GM20431 (cell line): ENCODE measurements around the gene AGA.

Experiments used
- in situ Hi-C: fragments of 300-500 bp; cut with MseI, MboI; formaldehyde crosslinking; loops from one replicate; pipeline ENCODE4 v1.15.0; 2020; ENCODE audit warnings: low sequenced_read_pairs; ENCODE audit not compliant: unreplicated experiment

The AGA gene

GRCh38 chr4:177448850-177449249 lies 6.6 kb upstream of the AGA start:
- in situ Hi-C loops = no loop called here

GRCh38 chr4:177447417-177448004 lies 5.3 kb upstream of the AGA start:
- in situ Hi-C loops = no loop called here

DNA sequence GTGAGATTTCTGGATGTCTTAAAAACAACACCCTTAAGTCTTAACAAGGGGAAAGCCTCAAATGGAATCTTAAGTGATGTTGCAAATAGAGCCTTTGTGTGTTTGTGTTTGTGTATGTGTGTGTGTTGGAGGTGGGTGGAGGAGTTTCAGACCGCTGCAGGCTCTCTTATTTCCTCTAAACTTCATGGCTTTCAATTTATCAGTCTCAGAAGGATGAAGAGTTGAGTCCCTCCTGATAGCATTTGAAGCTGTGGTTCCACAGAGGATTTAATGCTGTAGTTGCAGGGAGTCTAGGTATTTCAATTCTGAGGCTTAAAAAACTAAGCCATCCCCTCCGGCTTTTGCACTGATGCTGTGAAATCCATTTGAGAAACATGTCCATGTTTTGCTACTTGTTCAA lies 4.3 kb upstream of the AGA start:
- in situ Hi-C loops = no loop called here

- in situ Hi-C loops = no loop called here
Observed at GRCh38 chr4:177444911-177445736, 2.9 kb upstream of the AGA start.

DNA sequence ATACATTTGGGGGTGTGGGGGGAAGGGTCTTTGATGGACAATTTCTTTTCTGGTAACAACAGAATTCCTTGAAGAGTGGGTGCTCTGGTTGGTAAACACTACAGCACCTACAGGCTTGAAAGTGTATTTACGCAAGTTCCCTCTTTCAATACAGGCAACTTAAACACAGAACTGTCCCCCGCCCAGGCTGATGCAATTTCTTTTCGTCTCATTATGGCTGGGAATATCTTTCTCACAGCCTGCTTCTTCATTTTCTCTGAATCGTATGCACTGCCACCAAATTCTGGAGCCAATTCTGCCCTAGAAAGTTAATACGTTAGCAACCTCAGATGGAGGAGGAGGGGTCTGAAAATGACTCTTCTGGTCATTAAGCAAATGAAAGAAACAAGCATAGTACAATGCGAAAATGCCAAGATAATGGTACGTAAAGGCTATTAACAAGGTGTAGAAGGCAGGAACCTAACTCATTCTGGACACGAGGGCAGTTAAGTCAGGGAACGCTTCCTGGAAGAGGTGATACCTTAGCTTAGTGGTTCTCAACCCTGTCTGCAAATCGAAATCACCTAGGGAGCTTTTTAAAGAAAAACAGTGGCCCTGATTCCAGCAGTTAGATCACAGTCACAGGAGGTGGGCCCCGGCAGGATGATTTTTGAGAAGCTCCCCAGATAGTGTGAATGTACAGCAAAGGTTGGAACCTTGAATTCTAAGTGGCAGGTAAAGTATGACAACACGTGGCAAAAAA lies 1.0 kb downstream of the AGA start:
- in situ Hi-C loops = no loop called here

- in situ Hi-C loops = no loop called here
Observed at GRCh38 chr4:177436456-177436855, 5.8 kb downstream of the AGA start.

DNA sequence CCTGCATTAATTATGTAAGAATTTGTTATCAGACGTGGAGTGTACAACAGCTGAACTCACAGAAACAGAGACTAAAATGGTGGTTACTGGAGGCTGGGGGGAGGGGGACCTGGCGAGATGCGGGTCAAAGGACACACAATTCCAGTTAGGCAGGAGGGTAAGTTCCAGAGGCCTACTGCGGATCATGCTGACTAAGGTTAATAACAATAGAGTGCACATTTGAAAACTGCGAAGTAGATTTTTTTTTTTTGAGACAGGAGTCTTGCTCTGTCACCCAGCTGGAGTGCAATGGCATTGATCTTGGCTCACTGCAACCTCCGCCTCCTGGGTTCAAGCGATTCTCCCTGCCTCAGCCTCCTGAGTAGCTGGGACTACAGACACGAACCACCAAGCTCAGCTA lies 7.6 kb downstream of the AGA start:
- in situ Hi-C loops = no loop called here

DNA sequence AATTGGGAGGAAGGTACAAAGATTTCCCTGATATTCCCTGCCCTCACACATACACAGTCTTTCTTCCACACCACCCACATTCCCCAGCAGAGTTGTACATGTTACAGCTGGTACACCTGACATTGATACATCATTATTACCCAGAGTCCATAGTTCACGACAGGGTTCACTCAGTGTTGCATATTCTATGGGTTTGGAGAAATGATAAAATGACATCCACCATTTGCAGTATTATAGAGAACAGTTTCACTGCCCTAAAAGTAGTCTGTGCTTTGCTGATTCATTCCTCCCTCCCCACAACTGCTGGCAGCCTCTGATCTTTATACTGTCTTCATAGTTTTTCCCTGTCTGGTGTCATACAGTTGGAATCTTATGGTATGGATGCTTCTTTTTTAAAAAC lies 15.0 kb downstream of the AGA start:
- in situ Hi-C loops = no loop called here

- in situ Hi-C loops = no loop called here
Observed at GRCh38 chr4:177419434-177419833, 22.8 kb downstream of the AGA start.

DNA sequence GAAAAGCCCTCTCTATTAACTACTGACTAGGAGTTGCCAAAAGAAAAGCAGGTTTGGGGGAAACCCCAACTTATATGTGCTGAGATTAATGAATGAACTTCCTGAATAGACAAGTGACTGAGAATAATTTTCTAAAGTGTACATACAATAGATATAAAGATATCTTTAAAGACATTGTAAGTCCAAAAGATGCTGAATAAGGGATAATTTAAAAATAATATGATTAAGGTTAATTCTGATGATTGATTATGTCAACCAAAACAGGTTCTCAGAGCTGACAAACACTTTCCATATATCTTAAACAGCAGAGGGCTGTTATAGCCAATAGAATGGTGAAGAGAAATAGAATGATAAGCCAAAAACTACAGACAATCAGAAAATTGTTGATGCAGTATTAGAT lies 28.6 kb downstream of the AGA start:
- in situ Hi-C loops = no loop called here

GRCh38 chr4:177413076-177413475 lies 29.2 kb downstream of the AGA start:
- in situ Hi-C loops = no loop called here

- in situ Hi-C loops = no loop called here
Observed at GRCh38 chr4:177411996-177412395, 30.2 kb downstream of the AGA start.

GRCh38 chr4:177410566-177410965 lies 31.7 kb downstream of the AGA start:
- in situ Hi-C loops = no loop called here

DNA sequence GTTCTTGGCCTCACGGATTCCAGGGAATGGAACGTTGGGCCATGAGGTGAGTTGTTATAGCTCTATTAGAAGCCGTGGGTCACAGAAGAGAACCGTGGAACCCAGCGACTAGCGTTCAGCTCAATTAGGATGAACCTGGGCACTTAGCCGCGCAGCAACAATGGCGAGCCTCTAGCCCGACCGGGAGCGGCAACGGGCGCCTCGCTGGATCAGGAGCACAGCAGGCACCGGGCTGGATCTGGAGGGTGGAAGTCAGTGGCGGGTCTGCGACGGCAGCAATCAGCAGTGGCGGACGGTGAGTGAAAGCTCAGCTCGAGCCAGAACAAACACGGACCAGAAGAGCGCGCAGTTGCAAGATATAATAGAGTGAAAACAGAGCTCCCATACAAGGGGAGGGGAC lies 34.2 kb downstream of the AGA start:
- in situ Hi-C loops = no loop called here

DNA sequence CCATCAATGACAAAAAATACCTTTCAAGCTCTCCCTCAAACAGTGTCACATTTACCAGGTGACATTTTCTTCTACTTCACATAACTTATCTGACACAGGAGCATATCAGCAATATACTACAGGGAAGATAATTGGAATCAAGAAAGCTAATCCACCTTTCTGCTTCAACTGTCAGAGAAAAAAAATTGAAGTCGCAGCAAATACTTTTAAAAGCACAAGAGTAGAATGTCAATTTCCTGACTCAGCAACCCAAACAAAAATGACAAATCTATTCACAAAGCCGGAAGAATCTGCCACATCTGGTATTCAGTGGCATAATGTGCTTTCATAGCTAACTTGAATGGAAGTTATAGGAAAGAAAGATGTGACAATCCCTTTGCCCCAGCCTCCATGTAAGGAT lies 36.7 kb downstream of the AGA start:
- in situ Hi-C loops = no loop called here

GRCh38 chr4:177404986-177405385 lies 37.3 kb downstream of the AGA start:
- in situ Hi-C loops = no loop called here

DNA sequence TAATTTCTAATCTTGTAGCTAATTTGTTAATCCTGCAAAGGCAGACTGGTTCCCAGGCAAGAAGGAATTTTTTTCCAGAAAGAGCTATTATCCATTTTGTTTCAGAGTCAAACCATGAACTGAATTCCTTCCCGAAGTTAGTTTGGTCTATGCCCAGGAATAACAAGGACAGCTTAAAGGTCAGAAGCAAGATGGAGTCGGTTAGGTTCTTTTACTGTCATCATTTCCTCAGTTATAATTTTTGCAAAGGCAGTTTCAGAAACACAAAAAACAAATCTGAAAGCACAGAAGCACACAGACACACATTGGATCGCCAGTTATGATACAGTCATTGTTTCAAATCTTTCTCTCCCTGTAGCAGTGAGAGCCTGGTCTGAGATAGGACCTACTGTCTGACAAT lies 37.9 kb downstream of the AGA start:
- in situ Hi-C loops = no loop called here

- in situ Hi-C loops = no loop called here
Observed at GRCh38 chr4:177403746-177404145, 38.5 kb downstream of the AGA start.

DNA sequence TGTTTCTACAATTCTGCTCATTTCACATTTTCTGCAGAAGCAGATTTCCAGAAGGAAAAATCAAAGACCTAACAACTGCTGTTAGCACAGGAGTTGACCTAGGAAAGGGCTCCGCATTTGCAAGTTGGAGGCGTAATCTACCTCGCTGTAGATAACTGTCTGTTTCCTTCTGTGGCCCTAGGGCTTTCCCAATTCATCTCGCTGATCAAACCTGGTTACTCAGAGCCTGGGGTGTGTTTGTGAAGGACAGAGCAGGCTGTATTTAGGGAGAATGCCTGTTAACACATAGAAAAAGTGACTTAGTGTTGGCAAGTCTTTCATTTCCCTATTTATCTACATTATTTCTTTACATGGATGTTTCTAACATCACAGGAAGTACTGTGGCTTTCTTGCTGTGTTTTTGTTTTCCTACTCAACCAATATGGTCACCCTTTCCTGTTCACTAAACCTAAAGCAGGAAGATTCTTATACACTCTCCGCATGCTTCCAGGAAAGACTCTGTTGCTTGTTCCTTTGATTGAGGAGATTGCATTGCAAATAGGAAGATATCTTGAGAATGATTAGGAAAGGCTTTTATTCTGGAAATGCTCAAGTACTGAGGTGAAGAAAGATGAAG lies 40.5 kb downstream of the AGA start:
- in situ Hi-C loops = no loop called here

DNA sequence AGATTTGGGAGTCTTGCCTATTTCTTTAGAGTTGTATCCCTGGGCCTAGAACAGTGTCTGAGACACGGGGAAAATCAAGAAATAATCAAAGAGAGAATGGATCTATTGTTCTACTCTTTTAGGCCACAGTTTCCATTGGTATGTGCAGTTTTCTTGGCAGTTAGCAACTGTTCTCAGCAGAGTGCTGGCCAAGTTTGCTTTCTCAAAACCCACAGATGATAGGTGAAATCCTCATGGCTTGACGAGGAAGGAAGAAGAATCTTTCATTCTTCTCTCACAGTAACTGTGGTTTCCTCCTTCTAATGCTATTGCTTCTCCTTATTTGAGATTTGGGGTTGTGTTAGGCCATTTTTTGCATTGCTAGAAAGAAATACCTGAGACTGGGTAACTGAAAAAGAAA lies 42.2 kb downstream of the AGA start:
- in situ Hi-C loops = no loop called here

DNA sequence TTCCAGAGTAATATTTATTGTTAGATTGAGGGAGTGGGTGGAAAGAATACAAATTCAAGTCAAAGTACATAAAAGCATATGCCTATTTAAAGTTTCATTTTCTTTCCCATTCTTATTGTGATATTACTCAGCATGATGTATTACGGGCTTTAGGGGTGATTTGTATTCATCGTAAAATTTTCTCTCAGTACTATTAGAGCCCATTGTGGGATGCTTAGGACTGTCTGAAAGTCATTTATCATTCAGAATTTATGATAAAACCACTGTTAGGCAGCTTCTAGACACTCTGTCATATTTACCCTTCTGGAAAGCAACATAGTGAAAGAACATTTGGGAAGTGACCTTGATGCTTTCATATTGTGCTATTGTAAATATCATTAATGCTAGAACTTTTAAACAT lies 45.9 kb downstream of the AGA start:
- in situ Hi-C loops = no loop called here
